H1 (cell line): Measurements from ENCODE around the gene MTMR2. TPM values are rescaled to one million over a fixed set of nuclear protein-coding genes. Genes with fewer than 3 reads are reported as not detected.

ENCODE experiments used
- CTCF ChIA-PET: fragments of 300-600 bp; sonication (Branson Sonifier 250); formaldehyde crosslinking; loops from one replicate; lab custom pipeline; 2021; ENCODE audit not compliant: partially characterized antibody; lab: Charles Lee
- POLR2A ChIA-PET: fragments of 300-600 bp; sonication (Branson Sonifier 250); formaldehyde crosslinking; loops from one replicate; lab custom pipeline; 2021; ENCODE audit warnings: inconsistent platforms; ENCODE audit not compliant: partially characterized antibody; lab: Charles Lee
- DNase-seq, 2 experiments: peaks; one replicate each; pipeline versions ENCODE4 v3.0.0 to v3.0.0-alpha.2; 2010 to 2022; ENCODE audit warnings: low spot score in 2 of 2, low read depth in 1 of 2, mixed read lengths in 1 of 2
- FAIRE-seq: peaks from 2 replicates; lab custom pipeline; 2011; peaks lifted over from hg19 to GRCh38; lab: Jason Lieb, UNC
- H2AFZ ChIP-seq: 2 replicates; pipeline ENCODE4 v1.8.1; 2012; ENCODE audit warnings: low read length, inconsistent platforms
- H2AK5ac ChIP-seq: 2 replicates; pipeline ENCODE4 v1.6.1; 2013; ENCODE audit warnings: low read depth, low read length
- H2BK120ac ChIP-seq: replicated peaks from 2 replicates; pipeline ENCODE3; 2013; ENCODE audit warnings: low read depth, low read length, inconsistent platforms
- H2BK12ac ChIP-seq: 2 replicates; pipeline ENCODE4 v1.6.1; 2013; ENCODE audit warnings: low read depth, low read length
- H2BK15ac ChIP-seq: 2 replicates; pipeline ENCODE4 v1.6.1; 2013; ENCODE audit warnings: low read length
- H2BK20ac ChIP-seq: 2 replicates; pipeline ENCODE4 v1.6.1; 2013; ENCODE audit warnings: low read length
- H2BK5ac ChIP-seq: 2 replicates; pipeline ENCODE4 v1.6.1; 2013; ENCODE audit warnings: low read depth, low read length
- H3K14ac ChIP-seq: 2 replicates; pipeline ENCODE4 v1.6.1; 2013; ENCODE audit warnings: inconsistent platforms; ENCODE audit not compliant: insufficient read length
- H3K18ac ChIP-seq: 2 replicates; pipeline ENCODE4 v1.6.1; 2013; ENCODE audit warnings: low read length; ENCODE audit errors: extremely low read depth
- H3K23ac ChIP-seq: 2 replicates; pipeline ENCODE4 v1.6.1; 2013; ENCODE audit warnings: inconsistent platforms; ENCODE audit not compliant: insufficient read length
- H3K23me2 ChIP-seq: 2 replicates; pipeline ENCODE4 v1.6.1; 2013; ENCODE audit warnings: low read depth, low read length
- H3K27ac ChIP-seq: 2 replicates; pipeline ENCODE4 v1.6.1; 2011; ENCODE audit warnings: low read depth, low read length, inconsistent platforms
- H3K27me3 ChIP-seq, 4 experiments: replicated peaks in 1 of 4; 1 replicate in 1 of 4; 2 replicates in 3 of 4; pipeline versions ENCODE4 v1.6.1 to v1.8.1; 2011 to 2013; ENCODE audit warnings: low read length in 3 of 4, mild to moderate bottlenecking in 3 of 4, inconsistent platforms in 2 of 4, mixed read lengths in 2 of 4, moderate library complexity in 1 of 4; ENCODE audit not compliant: control insufficient read depth in 3 of 4, insufficient read depth in 3 of 4; ENCODE audit errors: extremely low read depth in 1 of 4
- H3K36me3 ChIP-seq, 4 experiments: 2 replicates each; pipeline versions ENCODE4 v1.6.1 to v1.8.1; 2011 to 2013; ENCODE audit warnings: mild to moderate bottlenecking in 4 of 4, low read length in 3 of 4, moderate library complexity in 2 of 4, control low read depth in 1 of 4, inconsistent platforms in 1 of 4; ENCODE audit not compliant: insufficient read depth in 4 of 4, control insufficient read depth in 2 of 4
- H3K4ac ChIP-seq: replicated peaks from 2 replicates; pipeline ENCODE3; 2013; ENCODE audit warnings: low read length, low read depth, mixed read lengths, inconsistent platforms; ENCODE audit not compliant: insufficient read length
- H3K4me1 ChIP-seq, 4 experiments: replicated peaks in 1 of 4; 1 replicate in 1 of 4; 2 replicates in 3 of 4; pipeline versions ENCODE4 v1.6.1 to v1.8.1; 2011 to 2013; ENCODE audit warnings: low read length in 3 of 4, inconsistent platforms in 2 of 4, mixed read lengths in 1 of 4; ENCODE audit not compliant: insufficient read depth in 4 of 4, control insufficient read depth in 3 of 4
- H3K4me2 ChIP-seq, 2 experiments: 2 replicates each; pipeline versions ENCODE4 v1.6.1 to v1.8.1; 2011 to 2013; ENCODE audit warnings: low read depth in 2 of 2, low read length in 2 of 2, control low read depth in 1 of 2, inconsistent platforms in 1 of 2, mild to moderate bottlenecking in 1 of 2; ENCODE audit not compliant: insufficient read depth in 1 of 2
- H3K4me3 ChIP-seq, 4 experiments: fragments of 200-600, 300-600 bp in 1 of 4; sonication (generic), shearing (Covaris generic), sonication (Bioruptor Twin) in 1 of 4; 2 replicates each; pipeline versions ENCODE4 v1.5.1 to v1.8.1; 2011 to 2016; ENCODE audit warnings: low read length in 4 of 4, low read depth in 3 of 4, control low read depth in 2 of 4, inconsistent platforms in 2 of 4, mild to moderate bottlenecking in 2 of 4, mixed read lengths in 1 of 4, moderate library complexity in 1 of 4; ENCODE audit not compliant: insufficient read depth in 2 of 4; ENCODE audit errors: extremely low read depth in 1 of 4
- H3K56ac ChIP-seq: replicated peaks from 2 replicates; pipeline ENCODE3; 2013; ENCODE audit warnings: low read depth, mild to moderate bottlenecking, mixed read lengths, low read length, inconsistent platforms; ENCODE audit not compliant: insufficient read length
- H3K79me1 ChIP-seq: 2 replicates; pipeline ENCODE4 v1.6.1; 2013; ENCODE audit warnings: low read depth, low read length, control low read depth
- H3K79me2 ChIP-seq, 2 experiments: 2 replicates each; pipeline versions ENCODE4 v1.6.1 to v1.8.1; 2012 to 2013; ENCODE audit warnings: low read length in 2 of 2, mild to moderate bottlenecking in 2 of 2, inconsistent platforms in 1 of 2; ENCODE audit not compliant: insufficient read depth in 2 of 2, control insufficient read depth in 1 of 2
- H3K9ac ChIP-seq, 4 experiments: replicated peaks in 1 of 4; 1 replicate in 1 of 4; 2 replicates in 3 of 4; pipeline versions ENCODE4 v1.6.1 to v1.8.1; 2011 to 2013; ENCODE audit warnings: low read depth in 3 of 4, low read length in 3 of 4, control low read depth in 2 of 4, mild to moderate bottlenecking in 2 of 4, moderate library complexity in 2 of 4, inconsistent platforms in 1 of 4; ENCODE audit errors: extremely low read depth in 1 of 4
- H3K9me3 ChIP-seq, 2 experiments: 2 replicates each; pipeline versions ENCODE4 v1.6.1 to v1.8.1; 2012 to 2013; ENCODE audit warnings: mild to moderate bottlenecking in 2 of 2, moderate library complexity in 2 of 2, control low read depth in 1 of 2, inconsistent platforms in 1 of 2, low read depth in 1 of 2, low read length in 1 of 2, mixed read lengths in 1 of 2; ENCODE audit not compliant: insufficient read depth in 2 of 2
- H4K20me1 ChIP-seq, 2 experiments: replicated peaks in 1 of 2; 2 replicates each; pipeline versions ENCODE3 to v1.8.1; 2011 to 2013; ENCODE audit warnings: inconsistent platforms in 2 of 2, low read length in 2 of 2, mild to moderate bottlenecking in 1 of 2; ENCODE audit not compliant: insufficient read depth in 2 of 2, control insufficient read depth in 1 of 2
- H4K5ac ChIP-seq: 2 replicates; pipeline ENCODE4 v1.6.1; 2013; ENCODE audit warnings: low read length, low read depth, mixed read lengths, inconsistent platforms; ENCODE audit not compliant: insufficient read length
- H4K8ac ChIP-seq: 2 replicates; pipeline ENCODE4 v1.8.0; 2013; ENCODE audit warnings: mild to moderate bottlenecking, moderate library complexity, low read length, inconsistent platforms; ENCODE audit not compliant: insufficient read depth; ENCODE audit errors: extremely low read depth
- H4K91ac ChIP-seq: replicated peaks from 2 replicates; pipeline ENCODE3; 2013; ENCODE audit warnings: low read length, mixed read lengths, inconsistent platforms; ENCODE audit not compliant: insufficient read length
- ASH2L ChIP-seq: fragments of 200-600, 300-600 bp; sonication (generic); IDR thresholded peaks from one replicate; pipeline ENCODE4 v1.7.1; 2017; ENCODE audit warnings: low read length
- BACH1 ChIP-seq: IDR thresholded peaks from 2 replicates; pipeline ENCODE4 v1.6.1; 2012; ENCODE audit warnings: low read length, improper control_type of control experiment
- BRCA1 ChIP-seq: IDR thresholded peaks from 2 replicates; pipeline ENCODE4 v1.6.1; 2012; ENCODE audit warnings: low read depth, low read length, improper control_type of control experiment
- CHD2 ChIP-seq: IDR thresholded peaks from 2 replicates; pipeline ENCODE4 v1.6.1; 2012; ENCODE audit warnings: low read length, improper control_type of control experiment
- CTCF ChIP-seq, 3 experiments: IDR thresholded peaks; 1 replicate in 2 of 3; 2 replicates in 1 of 3; pipeline versions ENCODE4 v1.5.1 to v1.6.1; 2011; ENCODE audit warnings: low read length in 3 of 3, mild to moderate bottlenecking in 3 of 3, inconsistent platforms in 2 of 3, low read depth in 1 of 3, moderate library complexity in 1 of 3; ENCODE audit not compliant: insufficient read depth in 1 of 3; ENCODE audit errors: control extremely low read depth in 1 of 3
- MAX ChIP-seq: IDR thresholded peaks from 2 replicates; pipeline ENCODE4 v1.6.1; 2012; ENCODE audit warnings: inconsistent platforms
- NANOG ChIP-seq: IDR thresholded peaks from 2 replicates; pipeline ENCODE4 v1.6.1; 2011; ENCODE audit warnings: low read length, low read depth, mild to moderate bottlenecking, inconsistent platforms; ENCODE audit not compliant: insufficient read depth, poor library complexity, severe bottlenecking
- RAD21 ChIP-seq, 2 experiments: IDR thresholded peaks in 1 of 2; conservative IDR thresholded peaks in 1 of 2; 2 replicates each; pipeline ENCODE4 v1.6.1; 2011; ENCODE audit warnings: low read depth in 2 of 2, low read length in 2 of 2, improper control_type of control experiment in 1 of 2, inconsistent platforms in 1 of 2, mild to moderate bottlenecking in 1 of 2, moderate library complexity in 1 of 2
- RBBP5 ChIP-seq: IDR thresholded peaks from 2 replicates; pipeline ENCODE4 v1.7.1; 2012; ENCODE audit warnings: low read depth, mild to moderate bottlenecking, inconsistent platforms, low read length, moderate library complexity, borderline replicate concordance
- SAP30 ChIP-seq: fragments of 300-600 bp; sonication (generic); IDR thresholded peaks from 2 replicates; pipeline ENCODE4 v1.7.1; 2012; ENCODE audit warnings: low read length, moderate library complexity, mild to moderate bottlenecking, inconsistent platforms; ENCODE audit not compliant: insufficient read depth, insufficient replicate concordance
- SP1 ChIP-seq: IDR thresholded peaks from 2 replicates; pipeline ENCODE4 v1.6.1; 2011; ENCODE audit warnings: low read depth, low read length
- WGBS, 2 experiments: shearing (Covaris generic) in 1 of 2; methylation state at CpG; one replicate each; pipeline versions ENCODE4 v1.1.6 to v1.1.7; 2013 to 2015; ENCODE audit warnings: low lambda C conversion rate in 2 of 2, mixed read lengths in 2 of 2, inconsistent platforms in 1 of 2, low coverage in 1 of 2, missing lambda C conversion rate in 1 of 2; ENCODE audit not compliant: insufficient replicate concordance in 2 of 2, insufficient coverage in 1 of 2, insufficient read length in 1 of 2; ENCODE audit errors: extremely low coverage in 1 of 2, missing lambda C conversion rate in 1 of 2; 5-methylcytosine and 5-hydroxymethylcytosine counted together
- polyA plus RNA-seq, 7 experiments: library from polyadenylated mRNA; depleted of rRNA in 3 of 7; stranded (reverse) in 5 of 7; unstranded in 2 of 7; fragments of >200 nt in 5 of 7; fragments of 200-250 nt in 2 of 7; gene quantifications; 1 replicate in 5 of 7; 2 replicates in 1 of 7; 4 replicates in 1 of 7; pipeline versions ENCODE4 v1.2.1 to v1.2.3, GENCODE V29; 2011 to 2013; ENCODE audit warnings: missing spikeins in 2 of 7, mixed read lengths in 2 of 7
- total RNA-seq: library from RNA; stranded (reverse); fragmentation: NEBNext Ultra II Directional; extraction: Animal tissue kit (Norgen Biotek cat#: 25700); gene quantifications from 2 replicates; pipeline ENCODE4 v1.2.1, GENCODE V29; 2021

Gene MTMR2
- total and polyA plus RNA-seq, 2 of the 8 experiments (the other 6 are each of a cell fraction or from before 2014, with no cell fraction given), result 16.7 to 52.9 TPM

- Histone ChIP-seq H3K4me1 (no peaks in the 10 kb centered on the region), H3K23ac (no peak overlapping the region), H4K91ac (no peak overlapping the region), H3K18ac (no peak overlapping the region), H3K36me3 (peaks cover 0 to 19% (median 3%) of the 10 kb centered on the region in 4 experiments; a peak in 3 of 8 replicates), H2BK120ac (no peak overlapping the region), H4K5ac (no peak overlapping the region), H2BK15ac (no peak overlapping the region), H3K23me2 (no peaks in the 10 kb centered on the region), H3K56ac (no peak overlapping the region), H3K4ac (no peak overlapping the region), H4K20me1 (no peaks in the 10 kb centered on the region), H3K9ac (no peak overlapping the region), H3K4me2 (no peak overlapping the region), H2BK12ac (no peak overlapping the region), H3K9me3 (no peaks in the 10 kb centered on the region), H4K8ac (no peak overlapping the region), H2AK5ac (no peak overlapping the region), H3K4me3 (no peak overlapping the region), H2BK20ac (no peak overlapping the region), H3K27me3 (no peaks in the 10 kb centered on the region), H3K27ac (no peak overlapping the region), H3K79me1 (no peaks in the 10 kb centered on the region), H3K79me2 (no peaks in the 10 kb centered on the region), H3K14ac (no peak overlapping the region), H2BK5ac (no peak overlapping the region), H2AFZ (no peak overlapping the region)
- WGBS, 2 experiments, result 92% methylated on average over 2 of the region's 2 CpGs; no CpG with 5 or more reads in 1 of the 2 experiments
- CTCF ChIA-PET, result interaction anchor here (1.4 to 2.8 kb wide), 2 partner anchors 9 to 572 kb away, joined by 3 to 10 read pairs; no protein-coding TSS in a partner anchor
- DNase-seq, result no peak
- FAIRE-seq, result no peak
- POLR2A ChIA-PET, result no interaction called here
- TF ChIP-seq SAP30 (no peak), ASH2L (no peak), RAD21 (IDR thresholded peaks at IDR 0.05 in 1 of 2, conservative IDR thresholded peaks at IDR 0.05 in 1 of 2; ENCODE audit: low read depth in 2 of 2, low read length in 2 of 2) (no peak), NANOG (no peak), RBBP5 (no peak), BRCA1 (no peak), SP1 (no peak), CHD2 (no peak), BACH1 (no peak), MAX (no peak), CTCF (IDR thresholded peaks at IDR 0.05; ENCODE audit: control extremely low read depth in 1 of 3, insufficient read depth in 1 of 3, low read depth in 1 of 3, low read length in 3 of 3) (no peak)
These were observed 70.0 kb downstream of the MTMR2 start for GRCh38 chr11:95853862-95854261.
